Loucy (cell line): ENCODE measurements around the gene GRK2.

ENCODE experiments used
- H2AFZ ChIP-seq: fragments of 200-600 bp; sonication (generic); 2 replicates; pipeline ENCODE4 v1.6.0; 2016; ENCODE audit warnings: antibody characterized with exemption, mild to moderate bottlenecking, low read length, moderate library complexity
- H3F3A ChIP-seq: fragments of 200-600 bp; 2 replicates; pipeline ENCODE4 v1.6.0; 2016; ENCODE audit warnings: antibody characterized with exemption, low read depth, mild to moderate bottlenecking
- H3K27me3 ChIP-seq: fragments of 200-600 bp; sonication (generic); 2 replicates; pipeline ENCODE4 v1.6.1; 2014; ENCODE audit warnings: low read length, mild to moderate bottlenecking; ENCODE audit not compliant: insufficient read depth, poor library complexity, severe bottlenecking
- H3K36me3 ChIP-seq: fragments of 200-600 bp; sonication (generic); 2 replicates; pipeline ENCODE4 v1.6.1; 2016; ENCODE audit warnings: low read length; ENCODE audit not compliant: insufficient read depth
- H3K4me1 ChIP-seq: fragments of 200-600 bp; sonication (generic); 2 replicates; pipeline ENCODE4 v1.5.1; 2014; ENCODE audit warnings: low read length, mild to moderate bottlenecking; ENCODE audit not compliant: insufficient read depth, poor library complexity, severe bottlenecking
- H3K4me2 ChIP-seq: fragments of 200-600 bp; sonication (generic); 2 replicates; pipeline ENCODE4 v1.6.0; 2014; ENCODE audit warnings: antibody characterized with exemption, low read length, low read depth, mild to moderate bottlenecking; ENCODE audit not compliant: poor library complexity, severe bottlenecking
- H3K4me3 ChIP-seq: fragments of 200-600 bp; sonication (generic); 2 replicates; pipeline ENCODE4 v1.5.1; 2014; ENCODE audit warnings: low read length, mild to moderate bottlenecking, mixed read lengths; ENCODE audit not compliant: poor library complexity, severe bottlenecking
- H3K79me2 ChIP-seq: fragments of 200-600 bp; sonication (generic); 2 replicates; pipeline ENCODE4 v1.6.1; 2014; ENCODE audit warnings: low read length; ENCODE audit not compliant: insufficient read depth
- H3K9ac ChIP-seq: fragments of 200-600 bp; sonication (generic); 2 replicates; pipeline ENCODE4 v1.6.0; 2014; ENCODE audit warnings: mild to moderate bottlenecking, low read depth, low read length, moderate library complexity; ENCODE audit not compliant: poor library complexity, severe bottlenecking
- H3K9me2 ChIP-seq: fragments of 200-600 bp; sonication (generic); replicated peaks from 2 replicates; pipeline ENCODE4 v1.6.1; 2016; ENCODE audit warnings: low read depth, low read length, mixed read lengths
- H3K9me3 ChIP-seq: fragments of 200-600 bp; sonication (generic); 2 replicates; pipeline ENCODE4 v1.6.1; 2014; ENCODE audit warnings: mild to moderate bottlenecking, antibody characterized with exemption, low read length, low read depth; ENCODE audit not compliant: insufficient read depth
- H4K20me1 ChIP-seq: fragments of 200-600 bp; sonication (generic); 2 replicates; pipeline ENCODE4 v1.6.0; 2014; ENCODE audit warnings: antibody characterized with exemption, low read length, mild to moderate bottlenecking; ENCODE audit not compliant: insufficient read depth, poor library complexity, severe bottlenecking
- EZH2phosphoT487 ChIP-seq: fragments of 200-600 bp; IDR thresholded peaks from 2 replicates; pipeline ENCODE4 v1.6.1; 2018; ENCODE audit warnings: antibody characterized with exemption, mild to moderate bottlenecking, moderate library complexity, borderline replicate concordance
- TF ChIP-seq, protein P1 (sequence below): fragments of 200-600 bp; sonication (generic); conservative IDR thresholded peaks from 2 replicates; pipeline ENCODE4 v1.5.1; 2014; ENCODE audit warnings: mild to moderate bottlenecking, antibody characterized with exemption, low read length

Gene GRK2

DNA sequence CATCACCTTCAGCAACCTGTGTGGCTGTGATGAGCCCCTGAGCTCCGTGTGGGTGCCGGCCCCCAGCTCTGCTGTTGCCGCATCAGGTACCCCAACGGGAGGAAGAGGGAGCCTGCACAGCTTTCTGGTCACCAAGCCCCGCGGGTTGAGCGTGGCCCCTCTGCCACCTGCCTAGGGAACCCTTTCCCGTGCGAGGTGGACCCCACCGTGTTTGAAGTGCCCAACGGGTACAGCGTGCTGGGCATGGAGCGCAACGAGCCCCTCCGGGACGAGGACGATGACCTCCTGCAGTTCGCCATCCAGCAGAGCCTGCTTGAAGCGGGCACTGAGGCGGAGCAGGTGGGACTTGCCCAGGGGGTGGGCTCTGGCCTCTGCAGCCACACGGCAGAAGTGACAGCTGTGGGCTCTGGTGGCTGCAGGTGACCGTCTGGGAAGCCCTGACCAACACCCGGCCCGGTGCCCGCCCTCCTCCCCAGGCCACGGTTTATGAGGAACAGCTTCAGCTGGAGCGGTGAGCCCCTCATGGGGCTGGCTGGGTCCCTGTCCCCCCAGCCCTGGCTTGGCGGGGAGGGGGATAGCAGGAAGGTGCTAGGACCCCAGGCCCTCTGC, 35.1 kb downstream of the GRK2 start:
- Histone ChIP-seq H3F3A (no peaks in the 10 kb centered on the region), H3K9ac (no peak overlapping the region), H3K4me3 (no peak overlapping the region), H3K27me3 (no peaks in the 10 kb centered on the region), H4K20me1 (no peaks in the 10 kb centered on the region), H3K4me1 (no peaks in the 10 kb centered on the region), H3K9me2 (no peaks in the 10 kb centered on the region), H2AFZ (no peak overlapping the region), H3K9me3 (no peaks in the 10 kb centered on the region), H3K4me2 (no peak overlapping the region), H3K79me2 (peaks cover 4% of the 10 kb centered on the region; the same call in 1 of the 2 replicates), H3K36me3 (peaks cover 39% of the 10 kb centered on the region; the same call in 1 of the 2 replicates)
- TF ChIP-seq, protein P1, sequence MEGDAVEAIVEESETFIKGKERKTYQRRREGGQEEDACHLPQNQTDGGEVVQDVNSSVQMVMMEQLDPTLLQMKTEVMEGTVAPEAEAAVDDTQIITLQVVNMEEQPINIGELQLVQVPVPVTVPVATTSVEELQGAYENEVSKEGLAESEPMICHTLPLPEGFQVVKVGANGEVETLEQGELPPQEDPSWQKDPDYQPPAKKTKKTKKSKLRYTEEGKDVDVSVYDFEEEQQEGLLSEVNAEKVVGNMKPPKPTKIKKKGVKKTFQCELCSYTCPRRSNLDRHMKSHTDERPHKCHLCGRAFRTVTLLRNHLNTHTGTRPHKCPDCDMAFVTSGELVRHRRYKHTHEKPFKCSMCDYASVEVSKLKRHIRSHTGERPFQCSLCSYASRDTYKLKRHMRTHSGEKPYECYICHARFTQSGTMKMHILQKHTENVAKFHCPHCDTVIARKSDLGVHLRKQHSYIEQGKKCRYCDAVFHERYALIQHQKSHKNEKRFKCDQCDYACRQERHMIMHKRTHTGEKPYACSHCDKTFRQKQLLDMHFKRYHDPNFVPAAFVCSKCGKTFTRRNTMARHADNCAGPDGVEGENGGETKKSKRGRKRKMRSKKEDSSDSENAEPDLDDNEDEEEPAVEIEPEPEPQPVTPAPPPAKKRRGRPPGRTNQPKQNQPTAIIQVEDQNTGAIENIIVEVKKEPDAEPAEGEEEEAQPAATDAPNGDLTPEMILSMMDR, result no peak

DNA sequence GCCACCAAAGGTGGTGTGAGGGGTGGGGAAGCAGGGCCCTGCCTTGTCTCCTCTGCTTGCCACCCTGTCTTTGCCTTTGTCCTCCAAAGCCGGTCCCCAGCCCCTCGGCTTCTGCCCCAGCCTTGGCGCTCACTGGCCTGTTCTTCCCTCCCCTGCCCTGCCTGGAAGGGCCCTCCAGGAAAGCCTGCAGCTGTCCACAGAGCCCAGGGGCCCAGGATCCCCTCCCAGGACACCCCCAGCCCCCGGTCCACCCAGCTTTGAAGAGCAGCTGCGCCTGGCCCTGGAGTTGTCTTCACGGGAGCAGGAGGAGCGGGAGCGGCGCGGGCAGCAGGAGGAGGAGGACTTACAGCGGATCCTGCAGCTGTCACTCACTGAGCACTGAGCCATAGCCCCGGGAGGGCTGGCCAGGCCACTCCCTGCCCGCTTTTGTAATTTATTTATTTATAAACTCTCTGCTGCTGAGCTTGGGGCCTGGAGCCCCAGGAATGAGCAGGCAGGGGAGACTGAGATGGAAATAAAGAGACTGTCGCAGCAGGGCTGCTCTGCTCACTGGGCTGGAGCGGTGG, 35.8 kb downstream of the GRK2 start:
- Histone ChIP-seq H3K9me2 (no peaks in the 10 kb centered on the region), H3K9ac (no peak overlapping the region), H3K79me2 (no peaks in the 10 kb centered on the region), H3K4me2 (no peak overlapping the region), H3K4me1 (no peaks in the 10 kb centered on the region), H3K27me3 (no peaks in the 10 kb centered on the region), H3K36me3 (peaks cover 39% of the 10 kb centered on the region; the same call in 1 of the 2 replicates), H3F3A (no peaks in the 10 kb centered on the region), H4K20me1 (no peaks in the 10 kb centered on the region), H2AFZ (no peak overlapping the region), H3K4me3 (no peak overlapping the region), H3K9me3 (no peaks in the 10 kb centered on the region)
- TF ChIP-seq, protein P1, result no peak
- no peak for TF ChIP-seq EZH2phosphoT487

DNA sequence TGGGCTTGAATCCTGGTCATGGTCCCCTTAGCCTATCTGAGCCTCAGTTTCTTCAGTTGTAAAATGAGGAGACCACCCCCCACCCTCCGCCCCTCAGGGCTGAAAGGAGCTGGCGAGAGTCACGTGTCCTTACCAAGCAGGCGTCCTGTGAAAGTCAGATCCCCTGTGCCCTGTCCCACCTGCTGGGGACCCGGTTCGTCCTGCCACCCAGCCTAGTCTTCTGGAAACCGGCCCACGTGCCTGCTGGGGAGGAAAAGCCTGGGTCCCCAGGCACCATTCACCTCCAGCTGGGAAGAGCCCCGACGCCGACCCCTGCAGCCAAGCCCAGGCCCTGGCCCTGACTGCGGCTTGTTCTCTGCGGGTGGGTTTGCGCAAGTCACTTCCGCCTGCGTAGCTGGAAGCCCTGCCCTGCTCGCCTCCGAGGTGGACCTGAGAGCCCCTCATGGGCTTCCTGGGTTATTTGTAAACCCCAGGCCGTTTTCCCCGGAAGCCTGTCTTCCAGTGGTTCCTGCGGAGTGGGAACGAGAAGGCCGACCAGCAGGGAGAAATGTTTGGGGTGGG, 36.4 kb downstream of the GRK2 start:
- H3K4me3 ChIP-seq, result peak overlapping the region; percentile 69
- peak overlapping the region; percentile 40 for H3K4me2 ChIP-seq
- TF ChIP-seq, protein P1, result no peak
- no peak for TF ChIP-seq EZH2phosphoT487
- H3K9me2 ChIP-seq, result no peaks in the 10 kb centered on the region
- H3K9me3 ChIP-seq, result no peaks in the 10 kb centered on the region
- no peaks in the 10 kb centered on the region for H3K4me1 ChIP-seq
- H3K27me3 ChIP-seq, result no peaks in the 10 kb centered on the region
- H3K9ac ChIP-seq, result no peak overlapping the region
- H3K79me2 ChIP-seq, result no peaks in the 10 kb centered on the region
- H2AFZ ChIP-seq, result no peak overlapping the region
- H3F3A ChIP-seq, result no peaks in the 10 kb centered on the region
- no peaks in the 10 kb centered on the region for H4K20me1 ChIP-seq
- H3K36me3 ChIP-seq, result peaks cover 39% of the 10 kb centered on the region; the same call in 1 of the 2 replicates
